GM23338 (cell line): ENCODE measurements around the gene KLK6.

Experiments
- CREB1 ChIP-seq: fragments of 250-450 bp; sonication (Bioruptor Pico); IDR thresholded peaks from 2 replicates; pipeline ENCODE4 v1.5.0; 2020; ENCODE audit warnings: low read depth, mild to moderate bottlenecking, moderate library complexity
- EZH2 ChIP-seq: fragments of 200-600 bp; sonication (generic); IDR thresholded peaks from one replicate; pipeline ENCODE4 v1.8.0; 2017; ENCODE audit warnings: antibody characterized with exemption, mild to moderate bottlenecking, low read depth; ENCODE audit not compliant: unreplicated experiment
- EZH2phosphoT487 ChIP-seq: fragments of 200-600 bp; sonication (generic); IDR thresholded peaks from one replicate; pipeline ENCODE4 v1.8.1; 2018; ENCODE audit warnings: antibody characterized with exemption; ENCODE audit not compliant: unreplicated experiment
- JUNB ChIP-seq: IDR thresholded peaks from one replicate; pipeline ENCODE4 v1.6.1; 2016; ENCODE audit warnings: antibody characterized with exemption; ENCODE audit not compliant: unreplicated experiment
- NANOG ChIP-seq: IDR thresholded peaks from 2 replicates; pipeline ENCODE4 v1.6.1; 2016; ENCODE audit warnings: antibody characterized with exemption, borderline replicate concordance
- POLR2AphosphoS5 ChIP-seq: IDR thresholded peaks from 2 replicates; pipeline ENCODE4 v1.6.1; 2016; ENCODE audit warnings: antibody characterized with exemption, low read depth
- STAT1 ChIP-seq: IDR thresholded peaks from one replicate; pipeline ENCODE4 v1.6.1; 2016; ENCODE audit warnings: antibody characterized with exemption; ENCODE audit not compliant: unreplicated experiment
- ZNF114 ChIP-seq: fragments of 250-450 bp; sonication (Bioruptor Pico); IDR thresholded peaks from 2 replicates; pipeline ENCODE4 v1.5.0; 2020; ENCODE audit warnings: mild to moderate bottlenecking, moderate library complexity
- ZNF331 ChIP-seq: fragments of 250-450 bp; sonication (Bioruptor Pico); IDR thresholded peaks from 2 replicates; pipeline ENCODE4 v1.5.0; 2020; ENCODE audit warnings: low read depth, mild to moderate bottlenecking, moderate library complexity
- TF ChIP-seq, protein P1 (sequence below), 2 experiments: fragments of 200-600 bp in 1 of 2; sonication (generic) in 1 of 2; conservative IDR thresholded peaks; 2 replicates each; pipeline versions ENCODE4 v1.5.1 to v1.6.1; 2016 to 2017; ENCODE audit warnings: antibody characterized with exemption in 2 of 2, low read depth in 2 of 2, mild to moderate bottlenecking in 2 of 2, moderate library complexity in 1 of 2
- TF ChIP-seq, protein P2 (sequence below): IDR thresholded peaks from one replicate; pipeline ENCODE4 v1.6.1; 2018; ENCODE audit warnings: antibody characterized with exemption; ENCODE audit not compliant: unreplicated experiment
- TF ChIP-seq, protein P3 (sequence below): IDR thresholded peaks from 2 replicates; pipeline ENCODE4 v1.6.1; 2016; ENCODE audit warnings: antibody characterized with exemption
- TF ChIP-seq, protein P4 (sequence below): fragments of 250-450 bp; sonication (Bioruptor Pico); IDR thresholded peaks from 2 replicates; pipeline ENCODE4 v1.5.0; 2020; ENCODE audit warnings: mild to moderate bottlenecking, moderate library complexity

DNA sequence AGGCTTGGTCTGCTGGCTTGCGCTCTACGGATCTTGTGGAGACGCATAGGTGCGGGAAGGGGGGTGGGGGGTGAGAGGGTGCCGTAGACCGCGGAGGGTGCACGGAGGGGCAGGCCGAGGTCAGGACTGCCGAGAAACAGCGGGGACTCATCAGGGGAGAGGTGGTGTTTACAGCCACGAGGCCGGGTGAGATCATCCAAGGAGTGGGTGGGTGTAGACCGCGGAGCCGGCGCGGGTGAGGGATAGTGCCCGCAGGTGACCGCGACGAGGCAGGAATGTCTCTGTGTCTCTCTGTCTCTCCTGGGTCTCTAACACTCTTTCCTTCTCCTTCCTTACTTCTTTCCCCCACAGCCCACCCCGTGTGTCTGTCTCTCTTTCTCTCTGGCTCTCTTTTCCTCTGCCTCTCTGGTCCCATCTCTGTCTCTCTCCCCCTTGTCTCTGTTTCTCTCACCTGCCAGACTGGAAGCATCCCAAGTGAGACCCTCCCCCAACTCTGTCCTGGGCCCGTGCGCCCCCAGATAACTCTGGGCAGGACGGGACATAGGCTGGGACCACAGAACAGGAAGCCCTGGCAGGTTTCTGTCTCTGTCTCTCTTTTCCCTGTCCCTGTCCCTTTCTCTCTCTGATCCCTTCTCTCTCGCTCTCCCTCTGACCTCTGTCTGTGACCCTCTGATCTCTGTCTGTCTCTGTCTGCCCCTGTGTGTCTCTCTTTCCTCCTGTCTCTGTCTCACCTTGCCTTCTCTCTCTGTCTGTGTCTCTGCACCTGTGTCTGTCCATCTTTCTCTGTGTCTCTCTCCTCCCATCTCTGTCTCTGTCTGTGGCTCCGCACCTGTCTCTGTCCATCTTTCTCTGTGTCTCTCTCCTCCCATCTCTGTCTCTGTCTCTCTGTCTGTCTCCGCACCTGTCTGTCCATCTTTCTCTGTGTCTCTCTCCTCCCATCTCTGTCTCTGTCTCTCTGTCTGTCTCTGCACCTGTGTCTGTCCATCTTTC lies 56.4 kb downstream of the KLK6 start:
- TF ChIP-seq, protein P1, sequence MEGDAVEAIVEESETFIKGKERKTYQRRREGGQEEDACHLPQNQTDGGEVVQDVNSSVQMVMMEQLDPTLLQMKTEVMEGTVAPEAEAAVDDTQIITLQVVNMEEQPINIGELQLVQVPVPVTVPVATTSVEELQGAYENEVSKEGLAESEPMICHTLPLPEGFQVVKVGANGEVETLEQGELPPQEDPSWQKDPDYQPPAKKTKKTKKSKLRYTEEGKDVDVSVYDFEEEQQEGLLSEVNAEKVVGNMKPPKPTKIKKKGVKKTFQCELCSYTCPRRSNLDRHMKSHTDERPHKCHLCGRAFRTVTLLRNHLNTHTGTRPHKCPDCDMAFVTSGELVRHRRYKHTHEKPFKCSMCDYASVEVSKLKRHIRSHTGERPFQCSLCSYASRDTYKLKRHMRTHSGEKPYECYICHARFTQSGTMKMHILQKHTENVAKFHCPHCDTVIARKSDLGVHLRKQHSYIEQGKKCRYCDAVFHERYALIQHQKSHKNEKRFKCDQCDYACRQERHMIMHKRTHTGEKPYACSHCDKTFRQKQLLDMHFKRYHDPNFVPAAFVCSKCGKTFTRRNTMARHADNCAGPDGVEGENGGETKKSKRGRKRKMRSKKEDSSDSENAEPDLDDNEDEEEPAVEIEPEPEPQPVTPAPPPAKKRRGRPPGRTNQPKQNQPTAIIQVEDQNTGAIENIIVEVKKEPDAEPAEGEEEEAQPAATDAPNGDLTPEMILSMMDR (conservative IDR thresholded peaks at IDR 0.05; ENCODE audit: low read depth in 2 of 2) = no peak
- TF ChIP-seq POLR2AphosphoS5 (no peak), STAT1 (no peak), EZH2 (peak; percentile 64), CREB1 (CRISPR knock-in tag) (no peak), JUNB (no peak), EZH2phosphoT487 (no peak), NANOG (no peak), ZNF114 (CRISPR knock-in tag) (no peak), ZNF331 (CRISPR knock-in tag) (no peak)
- TF ChIP-seq, protein P2, sequence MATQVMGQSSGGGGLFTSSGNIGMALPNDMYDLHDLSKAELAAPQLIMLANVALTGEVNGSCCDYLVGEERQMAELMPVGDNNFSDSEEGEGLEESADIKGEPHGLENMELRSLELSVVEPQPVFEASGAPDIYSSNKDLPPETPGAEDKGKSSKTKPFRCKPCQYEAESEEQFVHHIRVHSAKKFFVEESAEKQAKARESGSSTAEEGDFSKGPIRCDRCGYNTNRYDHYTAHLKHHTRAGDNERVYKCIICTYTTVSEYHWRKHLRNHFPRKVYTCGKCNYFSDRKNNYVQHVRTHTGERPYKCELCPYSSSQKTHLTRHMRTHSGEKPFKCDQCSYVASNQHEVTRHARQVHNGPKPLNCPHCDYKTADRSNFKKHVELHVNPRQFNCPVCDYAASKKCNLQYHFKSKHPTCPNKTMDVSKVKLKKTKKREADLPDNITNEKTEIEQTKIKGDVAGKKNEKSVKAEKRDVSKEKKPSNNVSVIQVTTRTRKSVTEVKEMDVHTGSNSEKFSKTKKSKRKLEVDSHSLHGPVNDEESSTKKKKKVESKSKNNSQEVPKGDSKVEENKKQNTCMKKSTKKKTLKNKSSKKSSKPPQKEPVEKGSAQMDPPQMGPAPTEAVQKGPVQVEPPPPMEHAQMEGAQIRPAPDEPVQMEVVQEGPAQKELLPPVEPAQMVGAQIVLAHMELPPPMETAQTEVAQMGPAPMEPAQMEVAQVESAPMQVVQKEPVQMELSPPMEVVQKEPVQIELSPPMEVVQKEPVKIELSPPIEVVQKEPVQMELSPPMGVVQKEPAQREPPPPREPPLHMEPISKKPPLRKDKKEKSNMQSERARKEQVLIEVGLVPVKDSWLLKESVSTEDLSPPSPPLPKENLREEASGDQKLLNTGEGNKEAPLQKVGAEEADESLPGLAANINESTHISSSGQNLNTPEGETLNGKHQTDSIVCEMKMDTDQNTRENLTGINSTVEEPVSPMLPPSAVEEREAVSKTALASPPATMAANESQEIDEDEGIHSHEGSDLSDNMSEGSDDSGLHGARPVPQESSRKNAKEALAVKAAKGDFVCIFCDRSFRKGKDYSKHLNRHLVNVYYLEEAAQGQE = no peak
- TF ChIP-seq, protein P3, sequence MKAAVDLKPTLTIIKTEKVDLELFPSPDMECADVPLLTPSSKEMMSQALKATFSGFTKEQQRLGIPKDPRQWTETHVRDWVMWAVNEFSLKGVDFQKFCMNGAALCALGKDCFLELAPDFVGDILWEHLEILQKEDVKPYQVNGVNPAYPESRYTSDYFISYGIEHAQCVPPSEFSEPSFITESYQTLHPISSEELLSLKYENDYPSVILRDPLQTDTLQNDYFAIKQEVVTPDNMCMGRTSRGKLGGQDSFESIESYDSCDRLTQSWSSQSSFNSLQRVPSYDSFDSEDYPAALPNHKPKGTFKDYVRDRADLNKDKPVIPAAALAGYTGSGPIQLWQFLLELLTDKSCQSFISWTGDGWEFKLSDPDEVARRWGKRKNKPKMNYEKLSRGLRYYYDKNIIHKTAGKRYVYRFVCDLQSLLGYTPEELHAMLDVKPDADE = no peak
- TF ChIP-seq, protein P4, sequence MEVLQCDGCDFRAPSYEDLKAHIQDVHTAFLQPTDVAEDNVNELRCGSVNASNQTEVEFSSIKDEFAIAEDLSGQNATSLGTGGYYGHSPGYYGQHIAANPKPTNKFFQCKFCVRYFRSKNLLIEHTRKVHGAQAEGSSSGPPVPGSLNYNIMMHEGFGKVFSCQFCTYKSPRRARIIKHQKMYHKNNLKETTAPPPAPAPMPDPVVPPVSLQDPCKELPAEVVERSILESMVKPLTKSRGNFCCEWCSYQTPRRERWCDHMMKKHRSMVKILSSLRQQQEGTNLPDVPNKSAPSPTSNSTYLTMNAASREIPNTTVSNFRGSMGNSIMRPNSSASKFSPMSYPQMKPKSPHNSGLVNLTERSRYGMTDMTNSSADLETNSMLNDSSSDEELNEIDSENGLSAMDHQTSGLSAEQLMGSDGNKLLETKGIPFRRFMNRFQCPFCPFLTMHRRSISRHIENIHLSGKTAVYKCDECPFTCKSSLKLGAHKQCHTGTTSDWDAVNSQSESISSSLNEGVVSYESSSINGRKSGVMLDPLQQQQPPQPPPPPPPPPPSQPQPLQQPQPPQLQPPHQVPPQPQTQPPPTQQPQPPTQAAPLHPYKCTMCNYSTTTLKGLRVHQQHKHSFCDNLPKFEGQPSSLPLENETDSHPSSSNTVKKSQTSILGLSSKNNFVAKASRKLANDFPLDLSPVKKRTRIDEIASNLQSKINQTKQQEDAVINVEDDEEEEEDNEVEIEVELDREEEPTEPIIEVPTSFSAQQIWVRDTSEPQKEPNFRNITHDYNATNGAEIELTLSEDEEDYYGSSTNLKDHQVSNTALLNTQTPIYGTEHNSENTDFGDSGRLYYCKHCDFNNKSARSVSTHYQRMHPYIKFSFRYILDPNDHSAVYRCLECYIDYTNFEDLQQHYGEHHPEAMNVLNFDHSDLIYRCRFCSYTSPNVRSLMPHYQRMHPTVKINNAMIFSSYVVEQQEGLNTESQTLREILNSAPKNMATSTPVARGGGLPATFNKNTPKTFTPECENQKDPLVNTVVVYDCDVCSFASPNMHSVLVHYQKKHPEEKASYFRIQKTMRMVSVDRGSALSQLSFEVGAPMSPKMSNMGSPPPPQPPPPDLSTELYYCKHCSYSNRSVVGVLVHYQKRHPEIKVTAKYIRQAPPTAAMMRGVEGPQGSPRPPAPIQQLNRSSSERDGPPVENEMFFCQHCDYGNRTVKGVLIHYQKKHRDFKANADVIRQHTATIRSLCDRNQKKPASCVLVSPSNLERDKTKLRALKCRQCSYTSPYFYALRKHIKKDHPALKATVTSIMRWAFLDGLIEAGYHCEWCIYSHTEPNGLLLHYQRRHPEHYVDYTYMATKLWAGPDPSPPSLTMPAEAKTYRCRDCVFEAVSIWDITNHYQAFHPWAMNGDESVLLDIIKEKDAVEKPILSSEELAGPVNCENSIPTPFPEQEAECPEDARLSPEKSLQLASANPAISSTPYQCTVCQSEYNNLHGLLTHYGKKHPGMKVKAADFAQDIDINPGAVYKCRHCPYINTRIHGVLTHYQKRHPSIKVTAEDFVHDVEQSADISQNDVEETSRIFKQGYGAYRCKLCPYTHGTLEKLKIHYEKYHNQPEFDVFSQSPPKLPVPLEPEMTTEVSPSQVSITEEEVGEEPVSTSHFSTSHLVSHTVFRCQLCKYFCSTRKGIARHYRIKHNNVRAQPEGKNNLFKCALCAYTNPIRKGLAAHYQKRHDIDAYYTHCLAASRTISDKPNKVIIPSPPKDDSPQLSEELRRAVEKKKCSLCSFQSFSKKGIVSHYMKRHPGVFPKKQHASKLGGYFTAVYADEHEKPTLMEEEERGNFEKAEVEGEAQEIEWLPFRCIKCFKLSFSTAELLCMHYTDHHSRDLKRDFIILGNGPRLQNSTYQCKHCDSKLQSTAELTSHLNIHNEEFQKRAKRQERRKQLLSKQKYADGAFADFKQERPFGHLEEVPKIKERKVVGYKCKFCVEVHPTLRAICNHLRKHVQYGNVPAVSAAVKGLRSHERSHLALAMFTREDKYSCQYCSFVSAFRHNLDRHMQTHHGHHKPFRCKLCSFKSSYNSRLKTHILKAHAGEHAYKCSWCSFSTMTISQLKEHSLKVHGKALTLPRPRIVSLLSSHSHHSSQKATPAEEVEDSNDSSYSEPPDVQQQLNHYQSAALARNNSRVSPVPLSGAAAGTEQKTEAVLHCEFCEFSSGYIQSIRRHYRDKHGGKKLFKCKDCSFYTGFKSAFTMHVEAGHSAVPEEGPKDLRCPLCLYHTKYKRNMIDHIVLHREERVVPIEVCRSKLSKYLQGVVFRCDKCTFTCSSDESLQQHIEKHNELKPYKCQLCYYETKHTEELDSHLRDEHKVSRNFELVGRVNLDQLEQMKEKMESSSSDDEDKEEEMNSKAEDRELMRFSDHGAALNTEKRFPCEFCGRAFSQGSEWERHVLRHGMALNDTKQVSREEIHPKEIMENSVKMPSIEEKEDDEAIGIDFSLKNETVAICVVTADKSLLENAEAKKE (CRISPR knock-in tag) = no peak
